ENCODE results near the gene GRID1.
"Not testable (repeated sequence)": the region's sequence is repeated elsewhere in the genome, so short reads cannot be mapped to it uniquely, and the experiment has no call there.

Gene GRID1

DNA sequence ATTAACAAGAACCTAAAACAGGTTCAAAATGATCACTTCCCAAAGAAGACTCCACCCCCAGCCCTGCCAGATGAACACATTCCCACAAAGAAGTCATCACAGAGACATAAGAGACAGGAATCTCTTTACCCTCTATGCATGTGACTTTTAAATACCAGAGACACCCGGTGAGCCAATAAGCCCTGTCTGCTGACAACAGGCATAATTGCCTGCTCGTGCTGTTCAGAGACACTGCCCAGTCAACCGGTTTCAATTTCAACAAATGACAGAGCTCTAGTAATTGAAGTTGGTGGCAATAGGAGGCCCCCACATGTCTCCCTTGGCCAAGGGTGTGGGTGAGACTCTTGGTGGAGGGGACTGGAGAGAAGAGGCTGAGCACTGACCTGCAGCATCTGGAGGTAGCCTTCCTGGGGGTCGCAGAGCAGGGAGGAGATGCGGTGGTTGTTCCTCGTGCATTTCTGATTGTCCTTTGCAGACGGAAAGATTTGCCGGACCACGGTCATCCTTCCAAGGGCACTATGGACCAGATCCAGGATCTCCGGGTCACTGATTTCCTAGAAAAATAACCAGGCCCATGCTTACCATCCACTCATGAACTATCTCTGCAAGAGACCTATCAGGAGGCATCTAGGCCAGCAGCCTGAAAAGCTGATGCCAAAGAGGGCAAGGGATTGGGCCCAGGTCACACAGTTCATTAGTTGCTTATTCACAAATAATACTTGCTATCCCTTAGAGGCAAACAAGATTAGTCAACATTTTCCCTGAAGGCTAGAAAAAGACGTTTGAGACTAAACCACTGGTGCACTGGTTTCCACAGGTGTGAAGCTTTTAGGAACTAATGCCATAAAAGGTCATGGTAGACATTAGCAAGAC, 497.7 kb downstream of the GRID1 start:
- DNase-seq (ENCODE audit: low spot score): no peak

DNA sequence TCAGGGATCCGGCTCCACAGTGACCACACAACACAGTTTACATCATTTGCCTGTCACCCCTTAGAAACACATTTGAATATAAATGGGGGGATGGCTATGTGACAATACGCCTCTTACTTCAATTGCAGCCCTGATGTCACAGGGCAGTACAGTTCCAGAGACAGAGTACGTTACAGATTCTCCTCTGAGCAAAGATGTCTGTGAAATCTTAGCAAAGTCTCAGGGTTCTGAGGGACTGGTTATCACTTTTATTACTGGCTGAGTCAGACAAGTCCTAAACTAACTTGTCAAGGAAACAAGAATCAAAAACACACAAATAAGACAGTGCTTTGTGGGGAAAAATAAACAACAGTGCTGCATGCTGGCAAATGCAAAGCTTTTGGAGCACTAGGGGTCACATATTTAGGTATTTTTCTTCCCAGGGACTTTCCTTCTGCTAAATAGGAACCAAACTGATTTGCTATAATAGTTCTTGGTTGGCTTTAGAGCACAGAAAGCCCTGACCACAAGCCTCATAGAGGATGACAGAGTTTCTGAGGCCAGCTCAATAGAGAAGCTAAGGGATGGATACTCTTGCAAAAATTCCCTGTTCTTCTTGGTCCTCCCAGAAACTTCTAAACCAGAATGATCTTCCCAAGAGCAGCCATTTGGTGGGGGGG, 501.6 kb downstream of the GRID1 start:
- DNase-seq (ENCODE audit: low spot score): no peak

DNA sequence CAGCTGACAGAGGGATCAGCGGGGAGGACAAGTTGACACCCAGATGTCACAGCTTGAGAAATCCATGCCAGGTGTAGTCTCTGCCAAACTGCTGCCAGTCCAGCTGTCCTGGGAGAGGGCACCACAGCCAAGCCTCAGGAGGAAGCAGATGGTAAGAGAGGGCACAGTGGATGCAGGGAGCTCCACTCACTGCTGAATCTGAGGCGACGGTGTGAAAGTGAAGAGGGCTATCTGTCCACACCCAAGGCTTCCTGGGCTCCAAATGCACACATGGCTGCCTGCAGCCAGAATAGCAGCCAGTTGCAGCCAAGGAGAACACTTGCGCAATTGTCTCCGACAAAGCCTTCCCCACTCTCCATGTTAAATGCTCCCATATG, 502.4 kb downstream of the GRID1 start:
- no peak for DNase-seq (ENCODE audit: low spot score)

DNA sequence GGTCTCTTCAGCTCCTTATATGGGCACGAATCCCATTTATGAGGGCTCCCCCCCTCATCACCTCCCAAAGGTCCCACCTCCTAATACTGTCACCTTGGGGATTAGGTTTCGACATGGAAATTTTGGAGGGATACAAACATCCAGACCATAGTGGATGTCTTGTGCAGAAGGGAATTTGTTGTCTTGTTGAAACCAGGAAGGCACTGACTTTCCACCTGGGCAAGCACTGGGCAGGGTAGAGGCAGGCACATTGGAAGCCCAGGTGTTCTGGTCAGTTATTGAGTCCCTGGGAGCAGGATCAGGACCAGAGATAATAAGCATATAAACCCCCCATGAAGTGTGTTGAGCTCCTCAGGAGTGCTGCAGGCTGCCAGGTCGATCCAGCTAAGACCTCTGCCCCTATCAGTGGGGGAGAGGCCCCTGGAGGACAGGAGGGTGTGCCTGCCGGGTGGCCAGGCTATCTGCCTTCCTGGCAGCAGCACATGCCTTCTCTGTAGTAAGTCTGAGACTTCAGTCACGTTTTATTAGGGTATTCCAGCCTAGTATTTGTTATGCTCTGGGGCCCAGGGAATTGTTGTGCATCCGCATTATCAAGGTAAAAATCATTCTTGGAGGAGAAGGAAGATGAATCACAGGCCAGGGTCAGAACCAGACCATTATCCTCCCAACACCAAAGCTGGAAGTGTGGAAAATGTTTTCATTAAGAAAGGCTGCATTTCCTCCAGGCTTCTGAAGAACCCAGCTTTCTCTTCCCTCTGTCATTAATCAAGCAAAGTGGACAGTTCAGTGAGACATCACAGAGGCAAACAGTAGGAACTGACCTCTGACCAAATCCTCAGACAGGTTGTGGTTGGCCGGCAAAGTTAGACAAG, 503.1 kb downstream of the GRID1 start:
- no peak for DNase-seq (ENCODE audit: low spot score)

DNA sequence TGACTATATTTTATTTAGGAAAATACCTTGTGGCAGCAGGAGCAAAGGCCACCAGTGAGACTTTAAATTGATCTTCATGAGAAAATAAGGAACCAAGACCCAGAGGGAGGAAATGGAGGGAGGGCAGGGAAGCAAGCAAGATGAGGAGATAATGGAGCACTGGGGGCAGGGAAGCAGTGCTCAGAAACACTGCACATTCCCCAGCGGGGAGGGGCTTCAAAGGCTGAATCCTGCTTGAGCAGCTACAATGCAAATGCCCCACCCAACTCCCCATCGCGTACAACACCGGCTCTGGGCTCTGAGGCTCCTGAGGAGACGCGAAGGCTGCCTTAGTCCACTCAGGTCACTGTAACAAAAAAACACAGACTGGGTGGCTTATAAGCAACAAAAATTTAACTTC, 503.8 kb downstream of the GRID1 start:
- no peak for DNase-seq (ENCODE audit: low spot score)

- no peak for DNase-seq (ENCODE audit: low spot score)
Observed at GRCh38 chr10:85861513-85862197, 504.9 kb downstream of the GRID1 start.

GRCh38 chr10:85859859-85860258, 506.7 kb downstream of the GRID1 start:
- DNase-seq (ENCODE audit: low spot score): no peak

DNA sequence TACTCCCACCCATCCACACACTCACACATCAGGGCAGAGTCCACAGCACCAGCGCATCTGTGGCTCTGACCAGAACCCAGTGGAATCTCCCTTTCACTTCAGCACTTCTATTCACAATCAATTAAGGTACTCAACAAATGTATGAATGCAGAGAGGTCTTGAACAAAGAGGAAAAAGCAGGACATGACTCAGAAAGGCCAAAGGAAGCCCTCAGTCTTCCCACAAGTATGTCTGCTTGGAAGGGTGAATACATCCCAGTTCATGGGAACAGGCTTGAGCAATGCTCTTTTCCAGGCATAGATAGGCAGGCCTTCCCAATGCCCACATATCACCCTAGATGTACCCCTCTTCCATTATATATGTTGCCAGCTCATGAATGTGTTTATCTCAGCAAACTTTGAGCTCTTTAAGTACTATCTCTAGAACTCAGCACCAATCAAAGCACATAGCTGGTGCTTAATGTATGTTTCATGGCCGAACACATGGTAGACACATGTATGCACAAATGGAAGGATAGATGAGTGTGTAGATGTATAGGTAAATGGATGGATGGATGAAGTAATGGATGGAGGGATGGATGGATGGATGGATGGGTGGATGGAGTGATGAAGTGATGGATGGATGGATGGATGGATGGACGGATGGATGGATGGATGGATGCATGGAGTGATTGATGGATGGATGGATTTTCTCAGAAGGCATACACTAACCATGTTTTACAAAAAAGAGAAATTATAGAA, 507.6 kb downstream of the GRID1 start:
- DNase-seq (ENCODE audit: low spot score): no peak

DNA sequence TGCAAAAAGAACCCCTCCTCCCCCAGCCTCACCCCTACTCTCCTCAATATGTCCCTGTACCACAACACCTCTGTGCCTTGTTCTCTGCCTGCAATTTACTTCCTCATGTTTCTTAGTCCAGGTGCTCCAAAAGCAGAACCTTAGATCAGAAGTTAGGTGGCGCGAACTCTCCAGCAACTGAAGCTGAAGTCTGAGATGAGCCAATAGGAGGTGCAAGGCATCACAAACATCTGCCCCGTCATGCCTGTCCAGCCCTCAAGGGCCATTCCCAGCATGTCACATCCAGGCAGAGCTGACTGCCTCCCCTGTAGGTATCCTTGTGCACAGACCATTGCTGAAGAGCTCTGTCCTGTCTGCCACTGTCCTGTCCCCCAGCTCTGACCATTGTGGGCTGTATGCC, 508.8 kb downstream of the GRID1 start:
- no peak for DNase-seq (ENCODE audit: low spot score)

DNA sequence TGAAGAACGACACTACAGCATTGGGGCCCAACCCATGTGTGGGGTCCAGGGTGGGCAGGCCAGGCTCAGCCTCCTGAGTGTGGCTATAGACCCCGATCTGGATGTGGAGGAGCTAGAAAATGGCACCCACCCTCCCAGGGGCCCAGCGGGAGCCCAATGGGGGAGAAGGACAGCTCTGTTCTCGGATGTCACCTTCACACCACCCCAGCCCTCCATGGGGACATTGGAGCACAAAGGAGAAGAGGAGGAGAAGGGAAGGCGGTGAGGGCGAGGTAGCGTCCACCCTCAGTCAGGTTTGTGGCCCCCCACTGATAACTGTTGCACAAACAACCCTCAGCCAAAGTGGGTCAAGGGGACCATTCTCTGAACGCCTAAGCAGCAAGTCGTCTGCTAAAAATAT, 509.3 kb downstream of the GRID1 start:
- no peak for DNase-seq (ENCODE audit: low spot score)

GRCh38 chr10:85851934-85852333, 514.7 kb downstream of the GRID1 start:
- DNase-seq (ENCODE audit: low spot score): no peak

DNA sequence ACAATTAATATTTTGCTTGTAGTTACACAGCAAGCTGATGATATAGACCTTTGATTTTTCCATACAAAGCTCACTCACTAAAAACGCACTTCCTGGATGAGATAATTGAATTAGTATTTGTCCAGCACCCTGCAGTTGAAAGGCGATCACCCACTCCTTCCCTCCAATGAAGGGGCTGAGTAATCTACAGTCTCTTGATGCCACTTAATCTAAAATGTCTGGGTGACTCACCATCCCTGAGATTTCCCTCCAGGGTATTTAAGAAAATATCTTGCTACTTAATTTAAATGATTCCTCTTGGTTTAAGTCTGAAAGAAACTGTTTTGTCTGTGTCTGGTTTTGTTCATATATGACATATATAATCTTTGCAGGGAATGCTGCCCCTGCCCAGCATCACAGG, 515.3 kb downstream of the GRID1 start:
- DNase-seq (ENCODE audit: low spot score): no peak

GRCh38 chr10:85850736-85851135, 515.9 kb downstream of the GRID1 start:
- DNase-seq (ENCODE audit: low spot score): no peak

GRCh38 chr10:85849315-85849714, 517.3 kb downstream of the GRID1 start:
- DNase-seq (ENCODE audit: low spot score): no peak

- DNase-seq (ENCODE audit: low spot score): no peak
Observed at GRCh38 chr10:85848756-85849155, 517.8 kb downstream of the GRID1 start.

GRCh38 chr10:85847085-85847484, 519.5 kb downstream of the GRID1 start:
- no peak for DNase-seq (ENCODE audit: low spot score)

GRCh38 chr10:85838660-85839059, 527.9 kb downstream of the GRID1 start:
- not testable (repeated sequence) for DNase-seq (ENCODE audit: low spot score)

- no peak for DNase-seq (ENCODE audit: low spot score)
Observed at GRCh38 chr10:85832988-85833387, 533.6 kb downstream of the GRID1 start.

GRCh38 chr10:85831422-85831821, 535.2 kb downstream of the GRID1 start:
- DNase-seq (ENCODE audit: low spot score): no peak

GRCh38 chr10:85826377-85826776, 540.2 kb downstream of the GRID1 start:
- DNase-seq (ENCODE audit: low spot score): no peak

DNA sequence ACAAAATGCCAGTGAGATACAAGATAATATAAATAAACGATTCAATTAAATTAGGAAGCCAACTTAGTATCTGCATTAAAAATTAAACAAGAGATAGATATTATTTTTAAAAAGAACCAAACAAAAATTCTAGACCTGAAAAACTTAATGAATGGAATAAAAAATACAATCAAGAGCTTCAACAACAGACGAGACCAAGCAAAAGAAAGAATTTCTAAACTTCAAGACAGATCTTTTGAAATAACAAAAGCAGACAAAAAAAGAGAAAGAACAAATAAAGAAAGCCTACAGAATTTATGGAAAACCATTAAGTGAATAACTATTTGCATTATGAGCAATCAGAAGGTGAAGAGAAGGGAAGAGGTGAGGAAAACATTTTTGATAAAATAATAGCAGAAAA, 555.2 kb downstream of the GRID1 start:
- no peak for DNase-seq (ENCODE audit: low spot score)
